Measurements from ENCODE around the gene KREMEN1.

Gene KREMEN1

DNA sequence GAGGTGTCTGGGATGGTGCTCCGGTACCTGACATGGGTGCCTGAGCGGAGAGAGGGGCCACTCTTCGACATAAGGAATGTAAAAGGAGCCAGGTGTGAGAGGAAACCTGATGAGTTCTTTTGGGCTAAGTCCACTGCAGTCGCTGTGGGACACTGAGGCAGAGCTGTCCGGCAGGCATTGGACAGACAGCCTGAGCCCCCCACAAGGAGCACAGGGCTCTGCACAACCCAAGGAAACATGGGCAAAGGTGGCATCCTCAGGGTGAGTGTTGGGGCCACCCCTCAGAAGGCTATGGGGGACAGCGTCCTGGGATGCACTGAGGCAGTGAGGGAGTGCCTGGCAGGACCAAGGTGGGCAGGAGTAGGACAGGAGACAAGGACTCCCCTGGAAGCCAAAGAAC lies 75.2 kb downstream of the KREMEN1 start:
- no peak for DNase-seq (ENCODE audit: low read depth in 1 of 2, low spot score in 1 of 2)
- H3K27ac ChIP-seq (replicated peaks): no peak overlapping the region
- TF ChIP-seq, protein P1, sequence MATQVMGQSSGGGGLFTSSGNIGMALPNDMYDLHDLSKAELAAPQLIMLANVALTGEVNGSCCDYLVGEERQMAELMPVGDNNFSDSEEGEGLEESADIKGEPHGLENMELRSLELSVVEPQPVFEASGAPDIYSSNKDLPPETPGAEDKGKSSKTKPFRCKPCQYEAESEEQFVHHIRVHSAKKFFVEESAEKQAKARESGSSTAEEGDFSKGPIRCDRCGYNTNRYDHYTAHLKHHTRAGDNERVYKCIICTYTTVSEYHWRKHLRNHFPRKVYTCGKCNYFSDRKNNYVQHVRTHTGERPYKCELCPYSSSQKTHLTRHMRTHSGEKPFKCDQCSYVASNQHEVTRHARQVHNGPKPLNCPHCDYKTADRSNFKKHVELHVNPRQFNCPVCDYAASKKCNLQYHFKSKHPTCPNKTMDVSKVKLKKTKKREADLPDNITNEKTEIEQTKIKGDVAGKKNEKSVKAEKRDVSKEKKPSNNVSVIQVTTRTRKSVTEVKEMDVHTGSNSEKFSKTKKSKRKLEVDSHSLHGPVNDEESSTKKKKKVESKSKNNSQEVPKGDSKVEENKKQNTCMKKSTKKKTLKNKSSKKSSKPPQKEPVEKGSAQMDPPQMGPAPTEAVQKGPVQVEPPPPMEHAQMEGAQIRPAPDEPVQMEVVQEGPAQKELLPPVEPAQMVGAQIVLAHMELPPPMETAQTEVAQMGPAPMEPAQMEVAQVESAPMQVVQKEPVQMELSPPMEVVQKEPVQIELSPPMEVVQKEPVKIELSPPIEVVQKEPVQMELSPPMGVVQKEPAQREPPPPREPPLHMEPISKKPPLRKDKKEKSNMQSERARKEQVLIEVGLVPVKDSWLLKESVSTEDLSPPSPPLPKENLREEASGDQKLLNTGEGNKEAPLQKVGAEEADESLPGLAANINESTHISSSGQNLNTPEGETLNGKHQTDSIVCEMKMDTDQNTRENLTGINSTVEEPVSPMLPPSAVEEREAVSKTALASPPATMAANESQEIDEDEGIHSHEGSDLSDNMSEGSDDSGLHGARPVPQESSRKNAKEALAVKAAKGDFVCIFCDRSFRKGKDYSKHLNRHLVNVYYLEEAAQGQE (IDR thresholded peaks at IDR 0.05; ENCODE audit: insufficient replicate concordance, low read depth): no peak
- no peak for TF ChIP-seq POLR2AphosphoS5 (IDR thresholded peaks at IDR 0.05; ENCODE audit: low read depth)
- TF ChIP-seq, protein P2, sequence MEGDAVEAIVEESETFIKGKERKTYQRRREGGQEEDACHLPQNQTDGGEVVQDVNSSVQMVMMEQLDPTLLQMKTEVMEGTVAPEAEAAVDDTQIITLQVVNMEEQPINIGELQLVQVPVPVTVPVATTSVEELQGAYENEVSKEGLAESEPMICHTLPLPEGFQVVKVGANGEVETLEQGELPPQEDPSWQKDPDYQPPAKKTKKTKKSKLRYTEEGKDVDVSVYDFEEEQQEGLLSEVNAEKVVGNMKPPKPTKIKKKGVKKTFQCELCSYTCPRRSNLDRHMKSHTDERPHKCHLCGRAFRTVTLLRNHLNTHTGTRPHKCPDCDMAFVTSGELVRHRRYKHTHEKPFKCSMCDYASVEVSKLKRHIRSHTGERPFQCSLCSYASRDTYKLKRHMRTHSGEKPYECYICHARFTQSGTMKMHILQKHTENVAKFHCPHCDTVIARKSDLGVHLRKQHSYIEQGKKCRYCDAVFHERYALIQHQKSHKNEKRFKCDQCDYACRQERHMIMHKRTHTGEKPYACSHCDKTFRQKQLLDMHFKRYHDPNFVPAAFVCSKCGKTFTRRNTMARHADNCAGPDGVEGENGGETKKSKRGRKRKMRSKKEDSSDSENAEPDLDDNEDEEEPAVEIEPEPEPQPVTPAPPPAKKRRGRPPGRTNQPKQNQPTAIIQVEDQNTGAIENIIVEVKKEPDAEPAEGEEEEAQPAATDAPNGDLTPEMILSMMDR (IDR thresholded peaks at IDR 0.05; ENCODE audit: insufficient read depth, low read length): no peak
- no peak for TF ChIP-seq GABPA (IDR thresholded peaks at IDR 0.05; ENCODE audit: low read depth)
- no peak for TF ChIP-seq SPI1 (IDR thresholded peaks at IDR 0.05; ENCODE audit: borderline replicate concordance, low read depth)
- H3K27me3 ChIP-seq (ENCODE audit: insufficient read depth, poor library complexity, severe bottlenecking): no peaks in the 10 kb centered on the region
- no peak overlapping the region for H3K4me3 ChIP-seq (replicated peaks; ENCODE audit: insufficient read depth, low read length)

DNA sequence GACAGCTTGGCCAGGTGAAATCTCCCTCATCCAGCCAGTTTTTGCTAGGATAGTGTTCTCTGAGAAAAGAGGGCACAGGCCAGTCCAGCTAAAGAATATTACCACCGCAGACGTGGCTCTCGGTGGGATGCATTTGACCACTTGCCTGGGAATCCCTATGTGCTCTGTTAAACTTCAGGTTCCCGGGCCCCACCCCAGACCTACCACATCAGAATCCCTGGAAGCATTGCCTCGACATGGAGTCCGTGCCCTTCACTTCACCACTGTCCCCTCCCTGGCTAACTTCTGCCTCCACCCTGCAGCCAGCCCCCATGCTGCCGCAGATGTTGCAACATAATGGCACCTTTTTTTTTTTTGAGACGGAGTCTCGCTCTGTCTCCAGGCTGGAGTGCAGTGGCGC lies 76.0 kb downstream of the KREMEN1 start:
- H3K27me3 ChIP-seq (ENCODE audit: insufficient read depth, poor library complexity, severe bottlenecking): no peaks in the 10 kb centered on the region
- no peak overlapping the region for H3K4me3 ChIP-seq (replicated peaks; ENCODE audit: insufficient read depth, low read length)
- DNase-seq (ENCODE audit: low read depth in 1 of 2, low spot score in 1 of 2): no peak
- H3K27ac ChIP-seq (replicated peaks): no peak overlapping the region
- TF ChIP-seq SPI1 (IDR thresholded peaks at IDR 0.05; ENCODE audit: borderline replicate concordance, low read depth): no peak
- TF ChIP-seq, protein P2 (IDR thresholded peaks at IDR 0.05; ENCODE audit: insufficient read depth, low read length): no peak
- TF ChIP-seq POLR2AphosphoS5 (IDR thresholded peaks at IDR 0.05; ENCODE audit: low read depth): no peak
- no peak for TF ChIP-seq GABPA (IDR thresholded peaks at IDR 0.05; ENCODE audit: low read depth)
- TF ChIP-seq, protein P1 (IDR thresholded peaks at IDR 0.05; ENCODE audit: insufficient replicate concordance, low read depth): no peak

DNA sequence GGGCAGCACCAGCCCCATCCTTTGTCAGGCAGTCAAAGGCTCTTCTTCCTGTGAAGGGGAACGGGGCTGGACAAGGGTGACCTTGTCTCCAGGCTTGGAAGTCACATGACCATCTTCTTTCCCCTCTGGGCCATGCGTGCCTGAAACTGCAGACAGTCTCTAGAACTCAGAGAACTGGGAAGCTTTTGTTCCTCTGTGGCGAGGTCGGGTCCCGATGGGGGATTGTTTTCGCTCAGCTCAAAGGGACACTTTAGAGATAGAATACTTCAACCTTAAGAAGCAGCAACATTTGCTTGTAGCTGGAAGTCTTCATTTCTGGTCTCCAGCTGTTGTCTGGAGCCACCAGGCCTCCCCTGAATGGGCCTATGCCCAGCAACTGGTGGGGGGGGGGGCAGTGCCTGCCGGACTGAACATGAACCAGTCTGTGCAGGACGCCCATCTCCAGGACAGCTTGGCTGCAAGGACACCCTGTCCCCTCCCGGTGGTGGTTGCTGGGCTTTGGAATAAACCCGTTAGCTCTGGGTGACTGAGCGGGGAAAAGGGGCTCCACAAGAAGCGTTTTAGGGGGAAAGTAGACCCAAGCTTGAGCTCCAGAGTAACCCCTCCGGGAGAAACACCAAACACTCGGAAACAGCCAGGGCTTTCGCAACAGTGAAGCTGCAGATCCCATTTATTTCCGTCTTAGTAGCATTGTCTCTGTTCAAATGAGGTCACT lies 77.2 kb downstream of the KREMEN1 start:
- no peak for DNase-seq (ENCODE audit: low read depth in 1 of 2, low spot score in 1 of 2)
- H3K4me3 ChIP-seq (replicated peaks; ENCODE audit: insufficient read depth, low read length): no peak overlapping the region
- TF ChIP-seq POLR2AphosphoS5 (IDR thresholded peaks at IDR 0.05; ENCODE audit: low read depth): no peak
- TF ChIP-seq, protein P2 (IDR thresholded peaks at IDR 0.05; ENCODE audit: insufficient read depth, low read length): no peak
- H3K27ac ChIP-seq (replicated peaks): no peak overlapping the region
- no peaks in the 10 kb centered on the region for H3K27me3 ChIP-seq (ENCODE audit: insufficient read depth, poor library complexity, severe bottlenecking)

DNA sequence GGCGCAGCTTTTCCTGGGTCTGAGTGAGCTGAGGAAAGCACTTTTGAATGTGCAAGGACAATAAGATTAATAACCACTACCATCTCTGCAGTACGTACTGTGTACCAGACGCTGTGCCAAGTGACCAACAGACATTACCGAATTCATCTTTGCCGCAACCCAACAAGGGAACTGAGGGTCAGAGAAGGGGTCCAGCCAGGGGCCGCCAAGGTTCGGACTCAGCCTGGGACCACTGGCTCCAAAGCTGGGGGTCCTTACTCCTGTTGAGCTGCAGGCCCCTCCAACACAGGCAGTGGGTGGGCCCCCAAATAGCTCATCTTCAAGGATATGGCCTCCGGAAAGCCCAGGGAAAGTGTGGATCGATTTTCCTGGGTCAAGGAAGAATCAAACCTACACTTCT lies 77.9 kb downstream of the KREMEN1 start:
- no peak overlapping the region for H3K4me3 ChIP-seq (replicated peaks; ENCODE audit: insufficient read depth, low read length)
- DNase-seq (ENCODE audit: low read depth in 1 of 2, low spot score in 1 of 2): no peak
- no peak for TF ChIP-seq SPI1 (IDR thresholded peaks at IDR 0.05; ENCODE audit: borderline replicate concordance, low read depth)
- TF ChIP-seq, protein P1 (IDR thresholded peaks at IDR 0.05; ENCODE audit: insufficient replicate concordance, low read depth): no peak
- TF ChIP-seq, protein P2 (IDR thresholded peaks at IDR 0.05; ENCODE audit: insufficient read depth, low read length): no peak
- TF ChIP-seq POLR2AphosphoS5 (IDR thresholded peaks at IDR 0.05; ENCODE audit: low read depth): no peak
- no peak for TF ChIP-seq GABPA (IDR thresholded peaks at IDR 0.05; ENCODE audit: low read depth)
- H3K27ac ChIP-seq (replicated peaks): no peak overlapping the region
- no peaks in the 10 kb centered on the region for H3K27me3 ChIP-seq (ENCODE audit: insufficient read depth, poor library complexity, severe bottlenecking)

Data from HL-60 (cell line).